Measurements from ENCODE around the gene NPHP4. TPM values are rescaled to one million over a fixed set of nuclear protein-coding genes. Genes with fewer than 3 reads are reported as not detected.

The NPHP4 gene
- total RNA-seq, 2 donors from 2014 or later, result 6.2 to 15.9 TPM

- no peak overlapping the region for H3K9ac ChIP-seq (ENCODE audit: low read depth in 2 of 2, low read length in 2 of 2)
- no peaks in the 10 kb centered on the region for H3K36me3 ChIP-seq
- peak; percentile 34 for DNase-seq
- H3K9me3 ChIP-seq, result no peaks in the 10 kb centered on the region
- no peak for TF ChIP-seq CTCF (IDR thresholded peaks at IDR 0.05)
- H3K27ac ChIP-seq, result peak overlapping the region; percentile 55
- H3K4me3 ChIP-seq, result peak overlapping the region; percentile 38
- intact Hi-C loops (cut with DNase I), result no loop called here
- H3K27me3 ChIP-seq, result no peaks in the 10 kb centered on the region
- peaks cover 3% of the 10 kb centered on the region for H3K4me1 ChIP-seq
Measured at GRCh38 chr1:6028042-6028850, 36.0 kb upstream of the NPHP4 start.

GRCh38 chr1:6027591-6027990, 35.4 kb upstream of the NPHP4 start:
- intact Hi-C loops (cut with DNase I), result no loop called here
- peak overlapping the region in 1 of 2 donors; percentile 70 for H3K9ac ChIP-seq (ENCODE audit: low read depth in 2 of 2, low read length in 2 of 2)
- H3K27ac ChIP-seq, result peak overlapping the region; percentile 55
- no peaks in the 10 kb centered on the region for H3K27me3 ChIP-seq
- TF ChIP-seq CTCF (IDR thresholded peaks at IDR 0.05), result no peak
- H3K9me3 ChIP-seq, result no peaks in the 10 kb centered on the region
- DNase-seq, result no peak
- H3K4me1 ChIP-seq, result peaks cover 3% of the 10 kb centered on the region
- H3K36me3 ChIP-seq, result no peaks in the 10 kb centered on the region
- peak overlapping the region; percentile 38 for H3K4me3 ChIP-seq

GRCh38 chr1:6026095-6026809, 34.0 kb upstream of the NPHP4 start:
- intact Hi-C loops (cut with DNase I), result no loop called here
- TF ChIP-seq CTCF (IDR thresholded peaks at IDR 0.05), result no peak
- H3K4me3 ChIP-seq, result peak overlapping the region; percentile 38
- H3K27ac ChIP-seq, result peak overlapping the region; percentile 57
- no peaks in the 10 kb centered on the region for H3K36me3 ChIP-seq
- DNase-seq, result peak; percentile 90
- H3K4me1 ChIP-seq, result peaks cover 3% of the 10 kb centered on the region
- peak overlapping the region; percentile 64 to 70 for H3K9ac ChIP-seq (ENCODE audit: low read depth in 2 of 2, low read length in 2 of 2)
- H3K27me3 ChIP-seq, result no peaks in the 10 kb centered on the region
- H3K9me3 ChIP-seq, result no peaks in the 10 kb centered on the region

- H3K4me3 ChIP-seq, result peak overlapping the region; percentile 38
- H3K9me3 ChIP-seq, result no peaks in the 10 kb centered on the region
- peak overlapping the region; percentile 57 for H3K27ac ChIP-seq
- TF ChIP-seq CTCF (IDR thresholded peaks at IDR 0.05), result no peak
- DNase-seq, result no peak
- peak overlapping the region; percentile 48 to 58 for H3K9ac ChIP-seq (ENCODE audit: low read depth in 2 of 2, low read length in 2 of 2)
- intact Hi-C loops (cut with DNase I), result no loop called here
- no peaks in the 10 kb centered on the region for H3K27me3 ChIP-seq
- H3K4me1 ChIP-seq, result peaks cover 3% of the 10 kb centered on the region
- H3K36me3 ChIP-seq, result no peaks in the 10 kb centered on the region
Measured at GRCh38 chr1:6025269-6026094, 33.3 kb upstream of the NPHP4 start.

- H3K27ac ChIP-seq, result no peak overlapping the region
Measured at GRCh38 chr1:6024376-6024775, 32.2 kb upstream of the NPHP4 start.

More at GRCh38 chr1:6024376-6024775, 32.2 kb upstream of the NPHP4 start:
- Histone ChIP-seq H3K4me3 (no peak overlapping the region), H3K9ac (ENCODE audit: low read depth in 2 of 2, low read length in 2 of 2) (no peak overlapping the region), H3K27me3 (no peaks in the 10 kb centered on the region), H3K4me1 (peaks cover 3% of the 10 kb centered on the region), H3K36me3 (no peaks in the 10 kb centered on the region), H3K9me3 (no peaks in the 10 kb centered on the region)
- DNase-seq, result no peak
- TF ChIP-seq CTCF (IDR thresholded peaks at IDR 0.05), result no peak
- intact Hi-C loops (cut with DNase I), result no loop called here
